IMR-90 (cell line): Measurements from ENCODE around the gene GLIS1.

Experiments used
- MAZ ChIP-seq: IDR thresholded peaks from 2 replicates; pipeline ENCODE4 v1.6.1; 2012; ENCODE audit warnings: low read depth, mild to moderate bottlenecking, low read length, improper control_type of control experiment, moderate library complexity, borderline replicate concordance
- TF ChIP-seq, protein P1 (sequence below): conservative IDR thresholded peaks from 2 replicates; pipeline ENCODE4 v1.5.1; 2012; ENCODE audit warnings: mild to moderate bottlenecking, low read depth, low read length, improper control_type of control experiment

DNA sequence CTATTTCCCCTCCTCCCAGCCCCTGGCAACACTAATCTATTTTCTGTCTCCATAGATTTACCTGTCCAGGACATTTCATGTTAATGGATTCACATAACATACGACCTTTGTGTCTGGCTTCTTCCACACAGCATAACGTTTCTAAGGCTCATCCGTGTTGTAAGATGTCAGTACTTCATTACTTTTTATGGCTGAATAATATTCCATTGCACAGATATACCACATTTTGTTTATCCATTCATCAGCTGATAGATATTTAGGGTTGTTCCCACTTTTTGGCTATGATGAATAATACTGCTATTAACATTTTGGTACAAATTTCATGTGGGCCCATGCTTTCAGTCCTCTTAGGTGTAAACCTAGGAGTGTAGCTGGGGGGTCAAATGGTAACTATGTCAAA lies 38.2 kb downstream of the GLIS1 start:
- TF ChIP-seq, protein P1, sequence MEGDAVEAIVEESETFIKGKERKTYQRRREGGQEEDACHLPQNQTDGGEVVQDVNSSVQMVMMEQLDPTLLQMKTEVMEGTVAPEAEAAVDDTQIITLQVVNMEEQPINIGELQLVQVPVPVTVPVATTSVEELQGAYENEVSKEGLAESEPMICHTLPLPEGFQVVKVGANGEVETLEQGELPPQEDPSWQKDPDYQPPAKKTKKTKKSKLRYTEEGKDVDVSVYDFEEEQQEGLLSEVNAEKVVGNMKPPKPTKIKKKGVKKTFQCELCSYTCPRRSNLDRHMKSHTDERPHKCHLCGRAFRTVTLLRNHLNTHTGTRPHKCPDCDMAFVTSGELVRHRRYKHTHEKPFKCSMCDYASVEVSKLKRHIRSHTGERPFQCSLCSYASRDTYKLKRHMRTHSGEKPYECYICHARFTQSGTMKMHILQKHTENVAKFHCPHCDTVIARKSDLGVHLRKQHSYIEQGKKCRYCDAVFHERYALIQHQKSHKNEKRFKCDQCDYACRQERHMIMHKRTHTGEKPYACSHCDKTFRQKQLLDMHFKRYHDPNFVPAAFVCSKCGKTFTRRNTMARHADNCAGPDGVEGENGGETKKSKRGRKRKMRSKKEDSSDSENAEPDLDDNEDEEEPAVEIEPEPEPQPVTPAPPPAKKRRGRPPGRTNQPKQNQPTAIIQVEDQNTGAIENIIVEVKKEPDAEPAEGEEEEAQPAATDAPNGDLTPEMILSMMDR = no peak
- no peak for TF ChIP-seq MAZ
